ENCODE measurements around the gene NAA15. TPM values are rescaled to one million over a fixed set of nuclear protein-coding genes. Genes with fewer than 3 reads are reported as not detected.
"Not testable (repeated sequence)": the region's sequence is repeated elsewhere in the genome, so short reads cannot be mapped to it uniquely, and the experiment has no call there.

NAA15 gene
- polyA plus RNA-seq, 1 donor: 27.3 TPM

- no peak for DNase-seq (ENCODE audit: low read depth)
Observed at GRCh38 chr4:139297001-139297410, 4.3 kb upstream of the NAA15 start.

- no peak for DNase-seq (ENCODE audit: low read depth)
Observed at GRCh38 chr4:139299536-139299935, 1.8 kb upstream of the NAA15 start.

DNA sequence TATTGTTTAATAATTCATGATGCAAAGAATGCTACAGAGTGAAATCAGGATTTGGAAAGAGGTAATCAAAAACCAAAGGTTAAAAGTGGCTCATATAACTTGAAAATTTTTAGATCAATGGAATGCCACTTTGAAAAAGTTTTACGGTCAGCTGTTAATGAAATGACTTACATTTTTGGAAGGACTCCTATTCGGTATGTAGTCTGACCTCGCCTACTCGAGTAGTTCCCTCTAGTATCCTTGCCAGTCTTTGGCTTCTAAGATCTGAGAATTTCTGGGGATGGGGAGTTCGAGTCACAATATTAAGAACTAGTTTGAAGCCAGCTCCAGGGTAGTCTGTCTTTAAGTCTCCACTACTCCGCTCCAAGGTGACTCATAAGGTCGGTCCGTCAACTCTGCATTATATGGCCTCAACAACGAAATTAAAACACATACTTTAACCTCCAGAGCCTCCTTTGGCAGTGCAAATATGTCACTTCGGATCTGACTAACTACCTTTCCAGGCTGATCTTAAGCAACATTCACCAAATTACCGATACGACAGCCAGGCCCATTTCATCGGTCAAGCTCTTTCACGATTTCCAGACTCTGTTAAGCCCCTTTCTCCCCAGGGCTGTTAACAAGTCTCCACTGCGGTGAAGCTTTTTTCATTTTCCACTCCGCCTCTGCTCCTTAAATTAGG, 733 bp upstream of the NAA15 start:
- no peak for DNase-seq (ENCODE audit: low read depth)

GRCh38 chr4:139301821-139302611, 711 bp downstream of the NAA15 start, which contains the start of gene NDUFC1:
TSS of gene NDUFC1 (minus strand) at chr4:139302477. CDS start at chr4:139295798, 6,679 bp downstream.
- DNase-seq (ENCODE audit: low read depth): no peak

- DNase-seq (ENCODE audit: low read depth): no peak
Observed at GRCh38 chr4:139304920-139305319, 3.6 kb downstream of the NAA15 start.

GRCh38 chr4:139311909-139312308, 10.6 kb downstream of the NAA15 start:
- no peak for DNase-seq (ENCODE audit: low read depth)

- DNase-seq (ENCODE audit: low read depth): no peak
Observed at GRCh38 chr4:139312552-139313332, 11.4 kb downstream of the NAA15 start.

DNA sequence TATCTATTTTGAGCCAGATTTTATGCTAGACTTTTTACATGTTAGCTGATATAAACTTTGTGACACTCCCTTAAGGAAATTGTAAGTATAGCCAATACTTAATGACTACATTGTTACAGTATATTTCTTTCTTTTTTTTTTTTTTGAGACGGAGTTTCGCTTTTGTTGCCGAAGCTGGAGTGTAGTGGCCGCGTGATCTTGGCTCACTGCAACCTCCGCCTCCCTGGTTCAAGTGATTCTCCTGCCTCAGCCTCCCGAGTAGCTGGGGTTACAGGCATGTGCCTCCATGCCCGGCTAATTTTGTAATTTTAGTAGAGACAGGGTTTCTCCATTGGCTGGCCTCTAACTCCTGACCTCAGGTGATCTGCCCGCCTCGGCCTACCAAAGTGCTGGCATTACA, 12.1 kb downstream of the NAA15 start:
- DNase-seq (ENCODE audit: low read depth): not testable (repeated sequence)

DNA sequence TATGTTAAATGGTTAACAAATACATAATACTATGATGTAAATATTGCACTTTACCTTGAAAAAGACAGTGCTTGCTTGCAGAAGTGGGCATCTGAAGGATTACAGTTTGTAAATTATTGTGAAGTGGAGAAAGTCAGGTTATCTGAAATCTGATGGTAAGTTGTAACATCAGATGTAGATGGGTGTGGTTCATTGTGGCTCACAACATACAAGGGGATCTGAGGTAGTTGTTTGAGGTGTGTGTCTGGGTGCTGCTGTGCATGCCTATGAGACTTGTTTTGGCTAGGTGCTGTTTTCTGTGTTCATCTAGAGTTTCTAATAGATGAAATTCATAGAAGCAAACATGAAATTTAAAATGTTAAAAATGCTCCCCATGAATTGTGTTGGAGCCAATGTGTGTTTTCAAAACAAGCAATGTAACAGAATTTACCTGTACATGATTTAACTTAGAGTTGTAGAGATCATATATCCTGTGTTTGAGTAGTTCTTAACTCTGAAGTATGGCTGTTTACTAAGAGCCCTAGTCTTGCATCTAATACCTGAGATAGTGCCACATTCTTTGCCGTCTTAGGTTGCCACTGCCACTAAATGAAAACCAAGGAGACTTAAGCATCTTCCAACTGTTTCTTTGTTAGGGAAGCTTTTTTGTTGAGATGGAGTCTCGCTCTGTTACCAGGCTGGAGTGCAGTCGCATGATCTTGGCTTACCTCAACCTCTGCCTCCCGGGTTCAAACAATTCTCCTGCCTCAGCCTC, 12.9 kb downstream of the NAA15 start:
- no peak for DNase-seq (ENCODE audit: low read depth)

DNA sequence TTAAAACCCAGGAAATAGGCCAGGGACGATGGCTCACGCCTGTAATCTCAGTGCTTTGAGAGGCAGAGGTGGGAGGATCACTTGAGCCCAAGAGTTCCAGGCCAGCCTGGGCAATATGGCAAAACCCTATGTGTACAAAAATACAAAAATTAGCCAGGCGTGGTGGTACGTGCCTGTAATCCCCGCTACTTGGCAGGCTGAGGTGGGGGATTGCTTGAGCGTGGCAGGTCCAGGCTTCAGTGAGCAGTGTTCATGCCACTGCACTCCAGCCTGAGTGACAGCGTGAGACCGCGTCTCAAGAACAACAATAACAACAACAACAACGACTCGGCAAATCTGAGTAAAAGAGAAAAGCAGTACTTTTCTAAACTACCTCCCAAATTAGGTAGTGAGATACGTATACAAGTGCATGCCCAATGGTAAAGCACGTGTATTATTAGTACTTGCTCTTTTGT, 13.9 kb downstream of the NAA15 start:
- no peak for DNase-seq (ENCODE audit: low read depth)

DNA sequence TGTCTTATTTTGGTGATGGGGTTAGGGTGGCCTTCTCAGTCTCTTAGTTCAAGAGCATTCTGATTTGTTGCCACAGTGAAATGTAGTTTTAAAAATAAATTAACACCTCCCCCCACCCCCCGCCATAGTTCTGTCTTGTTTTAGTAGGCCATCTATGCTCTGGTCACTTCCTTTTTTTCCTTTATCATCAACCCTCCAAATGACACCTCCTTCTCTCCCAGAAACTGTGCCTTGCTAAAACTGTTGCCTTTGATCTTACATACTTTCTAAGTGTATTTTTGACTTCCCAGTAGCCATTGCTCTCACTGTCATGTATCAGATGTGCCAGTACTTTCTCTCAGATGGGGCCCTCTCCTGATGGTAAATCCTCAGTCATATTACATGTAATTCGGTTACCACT, 15.4 kb downstream of the NAA15 start:
- DNase-seq (ENCODE audit: low read depth): no peak

- no peak for DNase-seq (ENCODE audit: low read depth)
Observed at GRCh38 chr4:139317635-139318034, 16.3 kb downstream of the NAA15 start.

- no peak for DNase-seq (ENCODE audit: low read depth)
Observed at GRCh38 chr4:139319571-139319970, 18.3 kb downstream of the NAA15 start.

GRCh38 chr4:139322070-139322469, 20.8 kb downstream of the NAA15 start:
- not testable (repeated sequence) for DNase-seq (ENCODE audit: low read depth)

DNA sequence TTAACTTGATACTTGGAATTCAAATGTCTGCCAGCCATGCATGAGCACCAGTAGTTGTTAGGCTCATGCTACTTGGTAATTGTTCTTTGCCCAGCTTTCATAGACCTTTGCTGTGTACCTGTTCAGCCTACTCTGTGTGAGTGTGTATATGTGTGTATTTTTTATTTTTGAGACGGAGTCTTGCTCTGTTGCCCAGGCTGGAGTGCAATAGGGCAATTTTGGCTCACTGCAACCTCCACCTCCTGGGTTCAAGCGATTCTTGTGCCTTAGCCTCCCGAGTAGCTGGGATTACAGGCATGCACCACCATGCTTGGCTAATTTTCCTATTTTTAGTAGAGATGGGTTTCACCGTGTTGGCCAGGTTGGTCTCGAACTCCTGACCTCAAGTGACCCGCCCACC, 21.2 kb downstream of the NAA15 start:
- not testable (repeated sequence) for DNase-seq (ENCODE audit: low read depth)

DNA sequence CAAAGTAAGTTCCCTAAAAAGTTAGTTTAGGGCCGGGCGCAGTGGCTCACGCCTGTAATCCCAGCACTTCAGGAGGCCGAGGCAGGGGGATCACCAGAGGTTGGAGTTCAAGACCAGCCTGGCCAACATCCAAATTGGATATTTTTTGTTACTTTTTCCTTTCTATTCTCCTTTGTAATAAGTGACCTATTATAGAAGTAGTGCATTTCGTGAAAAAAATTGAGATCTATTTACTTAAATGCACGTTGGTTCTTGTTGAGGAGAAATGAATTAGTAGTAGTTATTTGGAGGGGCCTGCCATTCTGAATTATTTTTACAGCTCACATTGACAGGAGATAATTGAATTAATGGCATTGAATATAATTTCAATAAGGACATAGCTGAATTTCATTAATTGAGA, 23.3 kb downstream of the NAA15 start:
- DNase-seq (ENCODE audit: low read depth): no peak

- no peak for DNase-seq (ENCODE audit: low read depth)
Observed at GRCh38 chr4:139329665-139330200, 28.4 kb downstream of the NAA15 start.

DNA sequence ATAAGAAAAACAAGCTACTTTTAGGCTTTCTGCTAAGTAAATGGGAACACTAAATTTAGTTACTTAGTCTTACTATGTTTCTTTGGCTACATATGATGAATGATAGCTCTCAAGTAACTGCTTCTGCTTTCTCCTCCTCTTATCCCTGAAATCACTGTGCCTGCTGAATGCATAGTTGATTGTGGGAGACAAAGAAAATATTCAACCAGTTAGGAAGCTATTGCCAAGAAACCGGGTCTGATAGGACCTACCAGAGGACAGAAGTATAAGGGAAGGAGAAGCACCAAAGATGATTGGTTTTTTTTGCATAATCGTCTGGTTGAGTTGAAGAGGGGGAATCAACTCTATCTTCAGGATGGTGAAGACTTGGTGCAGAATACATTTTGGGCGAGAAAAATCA, 29.0 kb downstream of the NAA15 start:
- DNase-seq (ENCODE audit: low read depth): no peak

- DNase-seq (ENCODE audit: low read depth): no peak
Observed at GRCh38 chr4:139331185-139331584, 29.9 kb downstream of the NAA15 start.

DNA sequence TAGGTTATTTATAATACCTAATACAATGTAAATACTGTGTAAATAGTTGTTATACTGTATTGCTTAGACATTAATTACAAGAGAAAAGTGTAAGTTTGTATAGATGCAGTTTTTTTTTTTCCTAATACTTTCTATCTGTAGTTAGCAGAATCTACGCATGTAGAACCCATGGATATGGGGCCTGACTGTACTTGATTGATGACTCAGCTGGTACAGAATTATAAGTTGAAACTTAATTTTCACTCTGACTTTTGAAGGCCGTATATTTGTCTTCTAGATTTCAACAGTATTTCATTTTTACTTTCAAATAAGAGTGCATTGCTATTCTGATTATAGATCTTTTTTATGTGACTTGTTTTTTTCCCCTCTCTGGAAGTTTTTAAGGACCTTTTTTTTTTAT, 31.7 kb downstream of the NAA15 start:
- DNase-seq (ENCODE audit: low read depth): no peak

DNA sequence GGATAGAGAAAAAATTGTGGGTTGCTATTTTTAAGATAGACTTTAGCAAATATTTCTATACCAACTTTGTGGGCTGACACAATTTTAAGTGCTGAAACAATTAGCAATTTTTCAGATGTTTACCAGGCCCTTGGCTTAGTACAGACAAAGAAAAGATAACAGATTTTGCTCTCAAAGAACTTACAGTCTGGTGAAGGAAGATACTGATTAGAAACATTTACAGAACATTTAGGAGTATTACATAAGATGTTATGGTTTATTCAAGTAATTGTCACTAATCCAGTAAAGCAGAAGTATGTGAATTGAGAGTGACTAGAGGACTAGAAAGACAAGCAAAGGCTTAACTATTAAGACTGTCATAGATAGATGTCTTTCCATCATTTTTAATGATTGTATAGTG, 36.3 kb downstream of the NAA15 start:
- no peak for DNase-seq (ENCODE audit: low read depth)
